ENCODE data around the gene SND1.
A peak's percentile ranks its signal among the peaks of the same experiment; 100 is the strongest.

Gene SND1

DNA sequence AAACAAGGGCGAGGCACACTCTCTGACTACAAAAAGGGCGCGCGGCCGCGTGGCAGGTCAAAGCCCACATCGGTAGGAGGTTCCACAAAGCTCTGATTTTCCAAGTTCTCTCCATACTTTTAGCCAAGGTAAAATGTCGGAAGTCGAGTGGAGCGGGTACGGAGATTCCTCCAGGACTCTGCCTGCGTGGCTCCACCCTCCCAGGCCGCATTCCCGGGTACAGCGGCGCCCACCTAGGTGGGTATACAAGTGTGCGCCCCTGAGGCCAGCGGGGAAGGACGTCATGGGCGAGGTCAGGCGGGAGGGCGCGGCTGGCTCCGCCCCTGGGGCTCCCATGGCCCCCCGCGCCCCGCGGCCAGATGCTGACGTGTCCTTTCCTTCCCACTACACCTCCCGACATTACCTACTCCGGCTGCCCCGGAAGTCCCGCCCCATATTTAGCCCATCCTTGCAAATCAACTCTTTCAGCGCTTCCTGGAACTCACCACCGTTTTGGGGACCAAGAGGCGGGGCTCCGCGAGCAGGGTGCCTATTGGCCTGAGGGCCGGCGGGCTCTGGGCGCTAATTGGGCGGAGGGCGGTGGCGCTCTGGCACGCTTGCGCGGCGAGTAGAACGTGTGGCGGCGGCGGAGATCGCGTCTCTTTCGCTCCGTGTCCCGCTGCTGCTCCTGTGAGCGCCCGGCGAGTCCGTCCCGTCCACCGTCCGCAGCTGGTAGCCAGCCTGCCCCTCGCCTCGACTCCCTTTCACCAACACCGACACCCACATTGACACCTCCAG is at the start of gene SND1:
TSS of gene SND1 (plus strand) at position 639 of the 777 bp plus-strand sequence. CDS start 180 bp downstream, outside the sequence.
- peak; percentile 99 for DNase-seq

DNA sequence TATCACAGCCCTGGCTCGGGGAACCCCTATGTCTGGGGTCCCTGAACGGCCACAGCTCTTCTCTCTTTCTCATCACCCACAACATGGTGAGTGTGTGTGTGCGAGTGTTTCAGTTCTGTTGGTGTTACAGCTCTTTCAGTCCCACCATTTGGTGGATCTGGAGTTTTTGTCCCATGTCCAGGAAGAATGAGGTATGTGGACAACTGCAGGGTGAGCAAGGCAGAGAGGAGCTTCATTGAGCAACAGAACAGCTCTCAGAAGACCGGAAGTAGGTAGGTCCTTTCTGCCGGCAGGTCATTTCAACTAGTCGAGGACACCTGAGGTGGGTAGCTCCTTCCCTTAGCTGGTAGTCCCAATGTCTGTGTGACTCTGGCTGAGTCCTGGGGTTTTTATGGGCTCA is 43.5 kb upstream of the SND1 start:
- DNase-seq = no peak

DNA sequence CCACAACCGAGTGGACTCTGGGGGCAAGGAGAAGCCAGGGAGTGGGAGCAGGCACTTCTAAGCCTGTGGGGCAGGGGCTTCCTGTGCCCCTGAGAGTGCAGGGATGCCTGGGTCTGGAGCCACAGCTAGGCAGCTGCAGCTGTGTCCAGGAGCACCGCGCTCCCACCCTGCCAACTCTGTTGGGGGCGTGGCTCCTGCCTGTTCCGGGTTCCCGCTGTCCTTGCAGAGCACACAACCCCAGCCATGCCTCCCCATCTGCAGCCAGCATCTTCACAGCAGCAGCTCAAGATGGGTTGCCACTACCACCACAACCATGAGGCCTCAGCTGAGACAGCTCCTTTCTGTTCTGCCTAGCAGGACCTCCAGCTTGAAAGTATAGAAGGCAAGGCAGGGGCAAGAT is 42.7 kb upstream of the SND1 start:
- DNase-seq = no peak

DNA sequence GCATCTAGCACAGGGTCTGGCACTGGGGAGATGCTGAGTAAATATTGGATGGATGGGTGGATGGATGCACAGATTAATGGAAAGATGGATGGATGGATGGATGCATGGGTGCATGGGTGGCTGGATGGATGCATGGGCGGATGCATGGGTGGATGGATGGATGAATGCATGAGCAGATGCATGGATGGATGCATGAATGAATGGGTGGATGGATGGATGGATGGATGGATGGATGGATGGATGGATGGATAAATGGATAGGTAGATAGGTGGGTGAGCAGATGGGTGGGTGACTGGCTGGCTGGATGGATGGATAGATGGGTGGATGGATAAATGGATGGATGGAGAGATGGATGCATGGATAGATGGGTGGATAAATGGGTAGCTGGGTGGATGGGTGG is 39.7 kb upstream of the SND1 start:
- DNase-seq = no peak

DNA sequence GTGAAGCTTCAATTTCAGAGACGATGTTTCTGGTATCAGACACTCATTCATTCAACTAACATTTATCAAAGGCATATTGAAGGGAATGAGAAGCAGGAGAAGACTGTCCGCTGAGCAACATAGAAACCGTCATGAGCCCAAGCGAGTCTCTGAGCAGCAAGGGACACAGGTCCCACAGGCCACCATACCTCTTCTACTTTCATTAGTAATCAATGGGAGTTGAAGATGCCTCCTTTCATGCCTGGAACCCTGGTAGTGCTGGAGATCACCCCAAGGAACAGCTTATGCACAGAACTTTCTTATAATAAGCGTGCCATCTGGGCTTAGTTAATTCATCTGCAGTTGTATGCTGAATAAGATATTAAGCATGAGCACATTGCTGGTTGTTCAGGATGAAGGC is 35.3 kb upstream of the SND1 start:
- no peak for DNase-seq

DNA sequence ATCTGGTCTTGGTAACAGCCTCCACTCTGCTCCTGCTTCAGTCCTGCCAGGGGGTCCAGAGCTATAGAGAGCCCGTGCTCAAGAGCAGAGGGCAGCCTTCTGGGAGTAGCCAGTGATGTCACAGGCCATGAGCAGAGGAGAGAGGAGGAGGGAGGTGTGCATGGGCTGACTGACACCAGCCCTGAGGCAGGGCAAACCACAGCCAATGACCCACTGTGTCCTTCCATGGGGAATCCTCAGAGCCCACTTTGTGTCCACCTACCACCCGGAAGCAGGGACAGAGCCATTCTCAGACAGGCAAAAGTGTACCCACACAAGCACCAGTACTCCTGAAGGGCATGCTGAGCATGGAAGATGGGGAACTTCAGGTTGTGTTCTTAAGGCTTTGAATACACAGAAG is 34.0 kb upstream of the SND1 start, which contains the start of gene PAX4:
TSS of gene PAX4 (minus strand) at position 101 of the 400 bp plus-strand sequence. CDS start 2,214 bp downstream, outside the sequence.
- no peak for DNase-seq

DNA sequence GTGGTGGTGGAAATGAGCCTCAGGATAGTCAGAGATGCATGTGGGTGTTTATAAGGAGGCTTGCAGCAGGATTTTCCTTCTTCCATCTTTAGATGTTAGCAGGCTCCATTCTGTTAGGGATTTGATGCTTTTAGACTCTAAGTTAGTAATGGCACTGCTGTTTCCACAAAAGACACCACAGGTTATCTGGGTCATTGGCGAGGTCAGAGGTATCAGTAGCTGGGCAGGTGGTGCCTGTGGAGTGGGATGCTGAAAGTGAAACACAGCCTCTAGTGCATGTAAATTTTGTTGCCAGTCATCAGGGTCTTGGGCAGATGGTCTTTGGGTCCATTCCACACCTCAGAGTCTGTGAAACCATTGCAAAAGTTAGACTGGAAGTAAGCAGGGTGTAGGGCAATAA is 33.2 kb upstream of the SND1 start:
- no peak for DNase-seq

DNA sequence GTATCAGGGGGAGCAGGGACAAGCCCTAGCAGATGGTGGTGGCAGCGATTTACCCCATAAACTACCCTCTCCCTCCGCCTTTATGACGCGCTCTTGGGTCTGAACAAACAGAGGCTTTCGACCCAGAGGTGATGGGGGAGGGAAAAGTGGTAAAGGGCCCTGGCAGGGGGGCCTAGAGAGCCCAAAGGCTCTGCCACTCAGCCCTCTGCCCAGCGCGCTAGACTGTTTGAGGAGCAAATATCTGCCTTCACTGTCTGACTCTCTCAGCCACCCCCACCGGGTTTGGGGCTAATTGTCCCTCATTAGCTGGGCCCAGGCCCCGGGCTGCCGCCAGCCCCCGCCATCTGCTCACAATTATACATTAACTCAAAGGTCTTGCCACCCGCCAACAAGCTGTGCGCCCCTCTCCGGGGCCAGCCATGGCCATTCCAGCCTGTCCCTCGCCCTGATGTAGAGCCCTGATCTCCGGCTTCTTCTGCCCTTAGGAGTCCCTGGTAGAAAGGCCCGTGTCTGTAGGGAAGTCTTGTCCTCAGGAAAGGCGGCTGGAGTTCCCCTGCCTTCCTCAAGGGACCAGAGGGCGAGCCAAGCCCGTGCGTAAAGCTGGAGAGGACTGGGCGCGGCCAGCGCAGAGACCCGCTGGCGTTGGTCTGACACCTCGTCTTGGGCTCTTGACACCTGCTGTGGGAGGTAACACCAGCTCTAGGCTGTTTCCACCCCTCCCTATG is 32.2 kb upstream of the SND1 start:
- no peak for DNase-seq

DNA sequence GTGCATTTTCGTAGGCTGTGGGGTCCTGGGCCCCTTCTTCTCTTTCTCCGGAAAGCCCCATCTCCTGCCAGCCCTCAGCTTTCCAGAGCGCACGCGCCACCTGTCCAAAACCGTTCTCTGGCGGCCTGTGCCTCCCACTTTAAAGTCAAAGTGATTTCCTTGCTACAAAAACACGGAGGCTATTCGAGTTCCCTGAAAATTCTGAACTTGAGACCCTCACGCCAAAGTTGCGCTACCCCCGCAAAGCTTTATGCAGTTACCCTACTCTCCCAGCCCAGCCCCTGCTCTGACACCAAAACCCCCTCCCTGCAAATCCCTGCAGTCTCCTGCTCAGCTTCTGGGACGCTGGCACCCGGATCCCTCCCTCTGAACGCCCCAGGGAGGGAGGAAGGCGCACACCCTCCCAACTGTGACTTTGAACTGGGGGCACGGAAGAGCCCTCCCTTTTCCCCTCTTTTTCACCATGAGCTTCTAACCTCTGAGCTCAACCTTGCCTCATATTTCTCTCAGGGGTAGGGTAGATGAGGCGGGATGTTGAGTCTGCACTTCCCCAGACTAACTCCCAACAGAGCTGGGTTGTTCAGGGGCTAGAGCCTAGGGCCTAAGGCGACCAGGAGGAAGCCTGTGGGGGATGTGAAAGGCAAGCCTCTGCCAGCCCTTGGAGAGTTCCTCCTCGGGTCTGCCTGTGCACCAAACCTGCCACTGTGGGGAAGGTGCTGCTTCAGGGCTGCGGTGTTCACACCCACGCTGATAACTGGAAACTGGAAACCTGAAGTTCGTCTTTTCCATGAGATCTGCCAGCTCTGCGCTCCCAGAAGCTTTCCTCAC is 31.4 kb upstream of the SND1 start:
- no peak for DNase-seq

DNA sequence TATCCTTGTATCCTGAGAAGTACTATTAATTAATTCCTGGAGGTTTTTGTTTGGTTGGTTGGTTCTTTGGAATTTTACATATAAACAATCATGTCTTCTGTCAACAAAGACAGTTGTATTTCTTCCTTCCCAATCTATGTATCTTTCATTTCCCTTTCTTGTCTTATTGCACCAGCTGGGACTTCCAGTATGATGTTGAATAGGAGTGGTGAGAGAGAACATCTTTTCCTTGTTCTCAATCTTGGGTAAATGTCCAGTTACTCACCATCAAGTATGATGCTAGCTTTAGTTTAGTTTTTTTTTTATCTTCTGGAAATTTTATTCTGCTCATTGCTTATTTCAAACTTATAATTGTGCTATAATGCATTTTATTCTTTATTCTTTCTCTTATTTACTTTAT is 26.7 kb upstream of the SND1 start:
- DNase-seq = no peak

DNA sequence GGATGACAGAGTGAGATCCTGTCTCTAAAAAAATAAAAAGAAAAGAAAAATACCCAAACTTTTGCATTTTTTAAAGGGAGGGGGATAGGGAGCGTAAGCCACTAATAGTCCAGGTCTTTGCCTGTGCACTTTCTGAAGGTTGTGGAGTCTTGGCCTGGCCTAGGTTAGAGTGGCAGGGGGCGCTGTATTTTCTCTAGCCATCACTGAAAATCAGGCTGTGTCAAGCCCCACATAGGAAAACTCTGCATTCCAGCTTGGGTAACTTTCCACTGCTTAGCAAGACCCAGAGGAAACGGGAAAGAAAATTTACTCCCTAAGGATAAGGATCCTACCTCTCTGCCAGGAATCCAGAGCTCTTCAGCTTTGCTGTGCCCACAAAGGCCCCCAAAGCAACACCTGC is 23.5 kb upstream of the SND1 start:
- DNase-seq = no peak

DNA sequence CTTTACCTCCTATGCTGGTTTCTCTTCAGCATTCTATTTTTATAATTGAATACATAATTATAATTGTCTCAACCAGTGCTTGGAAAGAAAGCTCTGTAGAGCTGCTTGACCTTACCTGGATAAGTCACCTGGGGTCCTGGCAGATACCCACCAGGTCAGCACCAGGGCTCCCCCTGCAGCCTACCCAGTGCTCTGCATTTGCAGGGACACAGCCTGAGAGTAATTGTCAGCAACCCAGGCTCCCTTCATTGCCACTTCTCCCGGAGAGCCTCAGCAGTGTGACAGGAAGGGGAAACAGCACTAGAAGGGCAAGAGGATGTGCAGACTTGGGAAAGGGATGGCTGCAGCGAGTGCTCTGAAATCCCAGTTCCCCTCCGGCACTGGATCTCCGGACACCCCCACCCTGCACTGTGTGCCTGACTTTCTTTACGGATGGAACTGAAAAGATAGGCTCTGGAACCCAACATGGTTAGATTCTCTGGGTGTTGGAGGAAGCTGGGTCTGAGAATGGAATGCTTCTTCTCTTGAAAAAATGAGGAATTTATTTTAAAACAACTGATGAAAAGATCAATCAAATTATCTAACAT is 22.6 kb upstream of the SND1 start:
- peak in 1 of 2 donors; percentile 16 for DNase-seq

DNA sequence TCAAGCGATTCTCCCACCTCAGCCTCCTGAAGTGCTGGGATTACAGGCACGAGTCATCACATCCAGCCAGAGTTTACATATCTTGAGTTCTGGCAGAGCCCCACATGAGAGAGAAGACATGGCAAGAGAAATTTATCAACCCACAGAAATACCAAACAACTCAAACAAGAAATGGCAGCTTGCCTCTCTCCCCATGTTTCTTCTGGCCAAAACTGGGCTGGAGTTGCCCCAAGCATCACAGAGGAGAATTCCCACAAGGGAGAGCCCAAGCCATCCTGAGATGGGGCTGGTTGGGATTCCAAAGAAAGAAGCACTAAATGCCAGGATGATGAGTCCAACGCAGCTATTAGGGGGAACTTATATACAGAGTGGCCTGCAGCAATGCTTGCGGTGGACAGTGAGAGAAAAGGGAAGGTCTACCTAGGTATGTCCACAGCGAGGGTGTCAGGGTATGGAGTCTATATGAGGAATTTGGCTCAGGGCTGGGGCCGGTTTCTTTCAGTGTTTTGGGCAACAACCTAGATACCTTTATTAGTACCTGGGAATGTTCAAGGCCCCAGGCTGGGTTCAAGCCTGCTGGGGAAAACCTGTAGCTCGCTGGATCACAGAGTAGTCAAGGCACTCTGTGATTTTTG is 19.6 kb upstream of the SND1 start:
- no peak for DNase-seq

DNA sequence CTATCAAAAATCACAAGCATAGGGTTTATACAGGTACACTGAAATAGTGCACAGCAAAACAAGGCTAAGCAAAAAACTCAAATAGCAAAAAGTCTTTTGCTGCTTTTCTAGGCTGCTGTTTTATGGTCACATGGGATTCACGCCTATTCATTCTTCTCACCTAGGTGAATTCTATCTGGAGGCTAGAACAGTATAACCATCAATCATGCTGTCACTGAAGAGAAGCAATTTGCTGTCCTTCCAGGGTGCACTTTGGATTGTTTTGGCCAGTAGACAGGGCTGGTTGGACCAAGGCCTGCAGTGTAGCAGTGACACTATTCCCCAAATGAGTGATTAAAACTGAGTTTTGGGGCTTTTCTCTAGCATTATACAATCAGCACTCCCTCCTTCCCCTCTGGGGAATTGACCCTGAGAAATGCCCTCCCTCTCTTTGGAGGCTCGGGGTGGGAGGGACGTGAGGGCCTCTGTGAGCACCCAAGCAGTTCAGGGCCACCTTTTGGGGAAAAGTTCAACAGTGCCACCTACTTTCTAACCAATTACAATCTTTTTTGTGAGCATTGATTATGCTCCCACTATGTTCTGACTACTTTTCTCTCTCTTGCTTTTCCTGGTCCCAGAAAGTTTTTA is 16.2 kb upstream of the SND1 start:
- no peak for DNase-seq

DNA sequence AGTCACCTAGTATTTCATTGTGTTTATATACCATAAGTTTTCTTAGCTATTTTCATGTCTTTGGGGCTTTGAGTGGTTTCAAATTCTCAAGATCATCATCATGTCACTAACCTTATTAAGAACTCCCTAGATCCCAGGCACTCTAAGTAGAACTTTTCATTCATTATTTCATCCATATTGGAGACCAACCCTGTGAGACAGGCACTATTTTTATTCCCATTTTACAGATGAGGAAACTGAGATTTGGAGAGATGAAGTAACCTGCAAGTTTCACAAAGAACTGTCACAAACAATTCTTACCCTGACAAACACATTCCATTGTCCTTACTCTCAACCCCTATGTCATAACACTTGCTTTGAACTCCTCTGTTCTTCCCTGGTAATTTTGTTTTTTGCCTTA is 13.8 kb upstream of the SND1 start:
- no peak for DNase-seq

DNA sequence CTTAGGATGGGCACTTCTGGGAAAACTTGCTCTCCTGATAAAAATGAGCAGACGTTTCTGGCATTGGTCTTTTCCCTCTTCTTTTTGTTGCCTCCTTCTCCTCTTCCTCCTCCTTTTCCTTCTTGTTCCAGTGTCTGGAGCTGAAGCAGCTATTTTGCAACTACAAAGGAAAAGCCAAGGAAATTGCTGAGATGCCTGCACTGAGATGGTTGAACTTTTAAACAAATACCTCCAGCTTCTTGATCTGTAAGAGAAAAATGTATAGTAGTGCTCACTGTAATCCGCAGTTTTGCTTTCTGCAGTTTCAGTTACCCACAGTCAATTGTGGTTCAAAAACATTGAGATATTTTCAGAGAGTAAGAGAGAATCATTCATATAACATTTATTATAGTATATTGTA is 7.5 kb upstream of the SND1 start:
- DNase-seq = no peak

DNA sequence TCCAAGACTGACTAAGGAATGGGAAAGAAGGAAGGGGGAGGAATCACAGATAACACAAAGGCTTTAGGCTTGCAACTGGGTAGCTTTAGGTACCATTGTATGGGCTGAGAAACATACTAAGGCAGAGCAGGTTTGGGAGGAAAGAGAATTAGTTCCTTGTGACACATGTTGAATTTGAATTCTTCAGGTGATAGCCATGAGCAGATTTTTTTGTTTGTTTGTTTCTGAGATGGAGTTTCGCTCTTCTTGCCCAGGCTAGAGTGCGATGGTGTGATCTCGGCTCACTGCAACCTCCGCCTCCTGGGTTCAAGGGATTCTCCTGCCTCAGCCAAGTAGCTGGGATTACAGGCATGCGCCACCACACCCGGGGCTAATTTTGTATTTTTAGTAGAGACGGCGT is 4.4 kb upstream of the SND1 start:
- no peak for DNase-seq

DNA sequence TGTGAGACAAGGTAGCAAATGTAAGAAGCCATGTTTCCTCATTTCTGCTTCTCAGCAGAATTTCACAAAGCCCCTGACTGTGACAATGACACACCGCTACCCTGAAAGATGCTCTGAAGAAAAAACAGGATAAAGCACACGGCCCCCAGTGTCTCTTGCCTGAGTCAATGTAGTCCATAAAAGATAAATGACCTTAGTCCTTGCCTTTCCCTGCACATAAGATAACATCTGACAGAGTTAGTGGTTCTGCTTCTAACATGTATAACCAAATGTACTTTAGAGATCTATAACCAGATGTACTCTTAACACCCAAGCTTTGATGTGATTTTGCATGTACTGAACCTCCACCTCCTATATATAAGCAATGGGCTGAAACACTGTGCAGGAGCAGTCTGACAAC is 3.0 kb upstream of the SND1 start:
- DNase-seq = no peak

DNA sequence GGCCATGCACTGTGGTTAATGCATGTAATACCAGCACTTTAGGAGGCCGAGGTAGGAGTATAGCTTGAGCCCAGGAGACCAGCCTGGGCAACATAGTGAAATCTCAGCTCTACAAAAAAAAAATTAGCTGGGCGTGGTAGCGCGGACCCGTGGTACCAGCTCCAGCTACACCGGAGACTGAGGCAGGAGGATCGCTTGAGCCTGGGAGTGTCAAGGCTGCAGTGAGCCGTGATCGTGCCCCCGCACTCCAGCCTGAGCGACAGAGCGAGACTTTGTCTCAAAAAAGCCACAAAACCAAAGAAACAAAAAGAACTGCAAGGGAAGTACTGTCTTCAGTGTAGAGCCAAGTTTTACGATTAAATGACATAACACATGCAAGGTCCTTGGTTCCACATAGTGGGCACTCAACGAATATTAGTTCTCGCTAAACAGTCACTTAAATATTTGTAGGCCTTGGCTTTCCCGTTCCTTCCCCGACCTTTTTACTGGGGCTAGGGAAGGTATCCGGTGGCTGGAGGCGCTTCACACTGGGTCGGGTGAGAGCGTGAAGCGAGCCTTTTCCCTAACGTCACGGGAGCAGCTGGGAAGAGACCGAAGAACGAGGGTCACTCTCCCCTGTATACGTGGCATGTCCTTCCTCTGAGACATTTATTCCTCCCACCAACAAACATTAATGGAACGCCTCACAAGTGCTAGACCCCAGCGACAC is 993 bp upstream of the SND1 start:
- peak in 1 of 2 donors; percentile 38 for DNase-seq

DNA sequence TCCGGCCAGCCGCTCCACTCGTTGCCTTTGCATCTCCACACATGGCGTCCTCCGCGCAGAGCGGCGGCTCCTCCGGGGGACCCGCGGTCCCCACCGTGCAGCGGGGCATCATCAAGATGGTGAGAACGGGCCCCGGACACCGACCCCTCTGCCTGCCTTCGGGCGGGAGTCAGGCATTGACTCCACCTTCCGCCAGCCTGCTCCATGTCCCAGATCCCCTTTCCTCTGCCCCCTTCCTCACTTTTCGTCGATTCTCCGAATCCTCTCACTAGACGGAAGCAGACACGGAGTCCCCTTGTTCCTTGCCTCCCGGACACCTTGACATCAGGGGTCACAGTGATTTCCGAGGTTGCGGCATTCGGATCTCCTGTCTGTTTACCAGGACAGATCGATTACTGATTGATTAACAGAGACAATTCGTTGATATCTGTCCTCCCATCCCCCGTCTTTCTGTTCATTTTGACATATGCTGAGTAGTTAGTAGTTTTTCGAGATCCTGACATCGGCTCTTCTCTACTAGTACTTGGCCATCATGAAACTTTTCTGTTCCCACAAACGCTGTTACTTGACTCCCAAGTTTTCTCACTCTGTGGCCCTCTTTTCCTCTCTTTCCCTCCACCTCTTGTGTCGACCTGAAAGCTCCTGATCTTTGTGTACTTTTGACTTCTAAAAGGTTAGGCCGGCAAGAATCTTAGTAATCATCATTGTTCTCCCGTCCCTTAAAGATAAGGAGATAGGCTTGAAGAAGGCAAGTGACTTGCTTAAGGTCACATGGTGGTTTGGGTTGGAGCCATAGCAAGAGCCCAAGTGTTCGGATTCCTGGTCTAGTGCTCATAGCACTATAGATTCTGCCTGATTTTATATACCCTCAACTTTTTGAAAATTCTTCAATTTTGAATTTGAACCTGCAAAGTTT is 597 bp downstream of the SND1 start:
- DNase-seq = peak in 1 of 2 donors; percentile 28
